HPDE6-E6E7 (cell line): ENCODE data around the gene TANGO6.
"Not testable (repeated sequence)": the region's sequence is repeated elsewhere in the genome, so short reads cannot be mapped to it uniquely, and the experiment has no call there.

Experiments
- DNase-seq: peaks from one replicate; pipeline ENCODE4 v3.0.0; 2011; ENCODE audit warnings: missing footprints; ENCODE audit errors: extremely low spot score

Gene TANGO6

GRCh38 chr16:68961778-68962402, 118.6 kb downstream of the TANGO6 start:
- no peak for DNase-seq

- no peak for DNase-seq
These were observed 126.0 kb downstream of the TANGO6 start for GRCh38 chr16:68969338-68969737.

GRCh38 chr16:68972013-68972412, 128.7 kb downstream of the TANGO6 start:
- DNase-seq, result no peak

GRCh38 chr16:68972720-68973119, 129.4 kb downstream of the TANGO6 start:
- DNase-seq, result no peak

- no peak for DNase-seq
These were observed 130.3 kb downstream of the TANGO6 start for GRCh38 chr16:68973611-68974120.

- DNase-seq, result no peak
These were observed 135.1 kb downstream of the TANGO6 start for GRCh38 chr16:68978303-68978954.

GRCh38 chr16:68980695-68981315, 137.5 kb downstream of the TANGO6 start:
- no peak for DNase-seq

GRCh38 chr16:68981971-68982370, 138.6 kb downstream of the TANGO6 start:
- no peak for DNase-seq

- DNase-seq, result no peak
These were observed 141.1 kb downstream of the TANGO6 start for GRCh38 chr16:68984467-68984866.

- no peak for DNase-seq
These were observed 141.9 kb downstream of the TANGO6 start for GRCh38 chr16:68985268-68985667.

GRCh38 chr16:68985855-68986254, 142.5 kb downstream of the TANGO6 start:
- peak; percentile 92 for DNase-seq

GRCh38 chr16:68987734-68988457, 144.6 kb downstream of the TANGO6 start:
- DNase-seq, result no peak

- not testable (repeated sequence) for DNase-seq
These were observed 147.0 kb downstream of the TANGO6 start for GRCh38 chr16:68990172-68990845.

GRCh38 chr16:68991075-68991474, 147.7 kb downstream of the TANGO6 start:
- no peak for DNase-seq

GRCh38 chr16:68992521-68992920, 149.2 kb downstream of the TANGO6 start:
- peak; percentile 25 for DNase-seq

- DNase-seq, result no peak
These were observed 150.1 kb downstream of the TANGO6 start for GRCh38 chr16:68993456-68993855.

- DNase-seq, result peak; percentile 73
These were observed 150.6 kb downstream of the TANGO6 start for GRCh38 chr16:68993885-68994284.

GRCh38 chr16:68994324-68994723, 151.0 kb downstream of the TANGO6 start:
- DNase-seq, result no peak

GRCh38 chr16:68995011-68995504, 151.7 kb downstream of the TANGO6 start:
- peak; percentile 86 for DNase-seq

- DNase-seq, result no peak
These were observed 154.2 kb downstream of the TANGO6 start for GRCh38 chr16:68997564-68997963.

GRCh38 chr16:68999114-68999513, 155.8 kb downstream of the TANGO6 start:
- DNase-seq, result no peak
